Measurements from ENCODE around the gene BCL2.

DNA sequence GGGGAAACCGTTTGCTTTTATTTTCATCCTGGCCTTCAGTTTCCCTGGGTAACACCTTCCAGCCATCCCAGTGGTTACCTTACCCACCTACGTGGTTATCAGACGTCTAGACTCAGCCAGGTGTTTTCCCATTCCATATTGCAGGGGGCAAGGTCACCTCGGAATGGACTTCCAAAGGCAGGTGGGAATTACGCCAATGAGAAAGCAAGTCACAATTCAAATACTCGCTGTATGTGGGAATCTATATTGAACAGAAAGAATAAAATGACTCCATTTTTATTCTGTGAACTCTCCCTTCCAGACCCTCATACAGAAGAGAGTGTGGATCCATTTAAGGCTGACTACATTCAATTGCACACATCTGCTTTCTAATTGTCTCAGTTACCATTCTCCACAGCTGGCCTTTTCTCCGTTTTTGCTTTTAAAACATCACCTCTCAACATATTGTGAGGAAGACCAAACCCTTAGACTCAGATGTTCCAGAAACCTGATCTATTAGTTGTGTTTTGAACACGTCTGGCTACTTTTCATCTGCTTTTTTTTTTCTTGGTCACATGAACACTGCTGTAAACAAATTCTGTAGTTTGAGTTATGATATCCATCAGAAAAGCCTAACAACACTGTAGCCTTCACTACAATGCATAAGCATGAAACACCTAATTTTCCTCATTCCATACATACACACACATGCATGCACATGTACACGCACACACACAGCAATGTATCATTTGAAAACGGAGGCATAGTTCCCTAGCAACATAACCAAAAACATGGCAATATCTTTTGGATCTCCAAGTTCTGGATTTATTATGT lies 59.8 kb downstream of the BCL2 start:
- no peak for TF ChIP-seq POLR2A (IDR thresholded peaks at IDR 0.05)
- TF ChIP-seq EP300 (IDR thresholded peaks at IDR 0.05; ENCODE audit: low read depth), result no peak
- TF ChIP-seq POLR2AphosphoS5 (IDR thresholded peaks at IDR 0.05), result no peak

Data from transverse colon (tissue), 3 donors.